ENCODE results near the gene MCF2L.
A peak's percentile ranks its signal among the peaks of the same experiment; 100 is the strongest.
"Not testable (repeated sequence)": the region's sequence is repeated elsewhere in the genome, so short reads cannot be mapped to it uniquely, and the experiment has no call there.

MCF2L gene

GRCh38 chr13:112968910-112969691 is at the start of gene MCF2L:
TSS of gene MCF2L (plus strand) at chr13:112969214. CDS start at chr13:112969380, 166 bp downstream.
- DNase-seq: no peak

- DNase-seq: no peak
Measured at GRCh38 chr13:112923962-112924361, 45.1 kb upstream of the MCF2L start.

- no peak for DNase-seq
Measured at GRCh38 chr13:112924365-112924764, 44.6 kb upstream of the MCF2L start.

- DNase-seq: no peak
Measured at GRCh38 chr13:112926003-112926402, 43.0 kb upstream of the MCF2L start.

GRCh38 chr13:112926993-112927392 is 42.0 kb upstream of the MCF2L start:
- no peak for DNase-seq

GRCh38 chr13:112928020-112928971 is 40.7 kb upstream of the MCF2L start:
- no peak for DNase-seq

GRCh38 chr13:112928972-112929782 is 39.8 kb upstream of the MCF2L start:
- DNase-seq: no peak

- no peak for DNase-seq
Measured at GRCh38 chr13:112929783-112930055, 39.3 kb upstream of the MCF2L start.

- DNase-seq: no peak
Measured at GRCh38 chr13:112930192-112930591, 38.8 kb upstream of the MCF2L start.

GRCh38 chr13:112931028-112931934 is 37.7 kb upstream of the MCF2L start:
- DNase-seq: peak; percentile 2

GRCh38 chr13:112932971-112933370 is 36.0 kb upstream of the MCF2L start:
- DNase-seq: no peak

GRCh38 chr13:112933649-112934048 is 35.4 kb upstream of the MCF2L start:
- DNase-seq: no peak

GRCh38 chr13:112934078-112934477 is 34.9 kb upstream of the MCF2L start:
- no peak for DNase-seq

- DNase-seq: no peak
Measured at GRCh38 chr13:112938680-112939079, 30.3 kb upstream of the MCF2L start.

- no peak for DNase-seq
Measured at GRCh38 chr13:112940236-112940635, 28.8 kb upstream of the MCF2L start.

GRCh38 chr13:112941349-112941748 is 27.7 kb upstream of the MCF2L start:
- no peak for DNase-seq

- not testable (repeated sequence) for DNase-seq
Measured at GRCh38 chr13:112941765-112942164, 27.2 kb upstream of the MCF2L start.

- peak; percentile 70 for DNase-seq
Measured at GRCh38 chr13:112942689-112943308, 26.2 kb upstream of the MCF2L start.

- no peak for DNase-seq
Measured at GRCh38 chr13:112943309-112944125, 25.5 kb upstream of the MCF2L start.

GRCh38 chr13:112947796-112948195 is 21.2 kb upstream of the MCF2L start:
- DNase-seq: no peak

Measured in DMS 273 treated with DMSO at 0.1 percent for 48 hours (cell line).